Activated T-cell treated with anti-CD3 and anti-CD28 coated beads for 4 hours (primary cell): ENCODE data around the gene FOXN1.
"Not testable (repeated sequence)": the region's sequence is repeated elsewhere in the genome, so short reads cannot be mapped to it uniquely, and the experiment has no call there.

Experiments
- DNase-seq: peaks from one replicate; pipeline ENCODE4 v3.0.0-alpha.2; 2020

Gene FOXN1

GRCh38 chr17:28549236-28550132, 43.3 kb downstream of the FOXN1 start:
- no peak for DNase-seq

- DNase-seq = no peak
Observed at GRCh38 chr17:28550858-28551257, 44.7 kb downstream of the FOXN1 start.

- DNase-seq = no peak
Observed at GRCh38 chr17:28551421-28552175, 45.5 kb downstream of the FOXN1 start.

GRCh38 chr17:28552176-28552999, 46.2 kb downstream of the FOXN1 start, which contains the start of gene UNC119:
Gene UNC119 (minus strand): TSS chr17:28552624. CDS start chr17:28552557, 67 bp downstream.
- peak; percentile 67 for DNase-seq

GRCh38 chr17:28553000-28553505, 46.9 kb downstream of the FOXN1 start:
- DNase-seq = no peak

GRCh38 chr17:28554565-28554964, 48.4 kb downstream of the FOXN1 start:
- DNase-seq = no peak

- DNase-seq = no peak
Observed at GRCh38 chr17:28555022-28555421, 48.9 kb downstream of the FOXN1 start.

GRCh38 chr17:28563475-28563874, 57.3 kb downstream of the FOXN1 start:
- no peak for DNase-seq

- no peak for DNase-seq
Observed at GRCh38 chr17:28567604-28568003, 61.5 kb downstream of the FOXN1 start.

GRCh38 chr17:28569446-28569845, 63.3 kb downstream of the FOXN1 start:
- no peak for DNase-seq

GRCh38 chr17:28570716-28571360, 64.7 kb downstream of the FOXN1 start:
- no peak for DNase-seq

GRCh38 chr17:28571361-28572122, 65.4 kb downstream of the FOXN1 start, which contains the start of gene PIGS:
Gene PIGS (minus strand): TSS chr17:28571524. CDS start chr17:28571496, 28 bp downstream.
- peak; percentile 82 for DNase-seq

- no peak for DNase-seq
Observed at GRCh38 chr17:28572259-28573039, 66.3 kb downstream of the FOXN1 start.

GRCh38 chr17:28573040-28573380, 66.9 kb downstream of the FOXN1 start:
- DNase-seq = no peak

- DNase-seq = no peak
Observed at GRCh38 chr17:28573521-28573920, 67.4 kb downstream of the FOXN1 start.

GRCh38 chr17:28573966-28574480, 67.9 kb downstream of the FOXN1 start:
- no peak for DNase-seq

- DNase-seq = no peak
Observed at GRCh38 chr17:28574526-28574925, 68.4 kb downstream of the FOXN1 start.

GRCh38 chr17:28575126-28575795, 69.1 kb downstream of the FOXN1 start:
- DNase-seq = no peak

GRCh38 chr17:28576016-28576415, 69.9 kb downstream of the FOXN1 start:
- DNase-seq = not testable (repeated sequence)
